Nucleus accumbens (tissue), 56 donors: ENCODE results near the gene PDCD1.
"Not testable (repeated sequence)": the region's sequence is repeated elsewhere in the genome, so short reads cannot be mapped to it uniquely, and the experiment has no call there.

Experiments
- DNase-seq, 56 donors: peaks; one replicate each; lab custom pipeline; 2025; lab: John Stamatoyannopoulos, UW

PDCD1 gene

DNA sequence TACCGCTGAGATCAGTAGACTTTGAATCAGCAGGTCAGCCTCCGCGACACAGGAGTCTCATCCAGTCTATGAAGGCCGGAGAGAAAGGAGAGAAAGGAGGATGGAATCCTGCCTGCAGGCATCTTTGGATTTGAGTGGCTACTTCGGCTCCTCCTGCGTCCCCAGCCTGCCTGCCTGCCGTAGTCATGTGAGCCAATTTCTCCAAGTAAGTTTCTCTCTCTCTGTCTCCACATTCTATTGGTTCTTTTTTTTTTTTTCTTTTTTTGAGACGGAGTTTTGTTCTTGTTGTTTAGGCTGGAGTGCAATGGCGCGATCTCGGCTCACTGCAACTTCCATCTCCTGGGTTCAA, 16.7 kb downstream of the PDCD1 start:
- no peak for DNase-seq

DNA sequence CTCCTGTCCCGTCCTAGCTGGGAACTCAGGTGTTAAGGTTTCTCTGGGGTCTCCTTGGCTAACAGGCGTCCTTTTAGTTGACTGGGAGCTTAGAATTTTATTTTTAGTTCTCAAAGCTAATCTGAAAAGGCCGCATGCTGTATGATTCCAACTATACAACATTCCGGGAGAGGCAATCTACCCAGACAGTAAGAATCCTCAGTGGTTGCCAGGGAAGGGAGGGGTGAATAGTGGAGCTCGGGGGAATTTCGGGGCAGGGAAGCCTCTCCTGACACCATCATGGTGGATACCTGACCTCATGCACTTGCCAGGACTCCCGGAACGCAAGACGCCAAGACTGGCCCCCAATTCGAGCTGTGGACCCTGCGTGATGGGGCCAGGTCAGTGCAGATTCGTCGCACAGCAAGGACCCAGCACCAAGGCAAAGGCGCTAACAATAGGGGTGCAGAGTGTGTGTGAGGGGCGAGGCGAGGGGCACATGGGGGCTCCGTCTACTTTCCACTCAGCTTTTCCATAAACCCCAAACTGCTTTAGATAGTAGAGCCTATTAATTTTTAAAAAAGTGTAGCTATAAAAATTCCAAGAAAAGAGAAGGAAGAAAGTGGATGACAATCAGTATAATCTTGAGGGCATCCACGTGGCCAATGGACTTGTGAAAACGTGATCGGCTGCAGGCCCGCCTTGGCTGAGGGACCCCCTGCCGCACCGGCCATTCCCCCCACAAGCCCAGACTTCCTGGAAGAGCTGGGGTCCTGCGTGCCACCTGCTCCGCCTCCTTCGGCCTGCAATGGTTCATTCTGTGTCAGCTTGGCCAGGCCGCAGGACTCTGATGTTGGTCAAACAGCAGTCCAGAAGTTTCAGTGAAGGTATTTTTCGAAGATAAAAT, 17.3 kb downstream of the PDCD1 start:
- DNase-seq = no peak

DNA sequence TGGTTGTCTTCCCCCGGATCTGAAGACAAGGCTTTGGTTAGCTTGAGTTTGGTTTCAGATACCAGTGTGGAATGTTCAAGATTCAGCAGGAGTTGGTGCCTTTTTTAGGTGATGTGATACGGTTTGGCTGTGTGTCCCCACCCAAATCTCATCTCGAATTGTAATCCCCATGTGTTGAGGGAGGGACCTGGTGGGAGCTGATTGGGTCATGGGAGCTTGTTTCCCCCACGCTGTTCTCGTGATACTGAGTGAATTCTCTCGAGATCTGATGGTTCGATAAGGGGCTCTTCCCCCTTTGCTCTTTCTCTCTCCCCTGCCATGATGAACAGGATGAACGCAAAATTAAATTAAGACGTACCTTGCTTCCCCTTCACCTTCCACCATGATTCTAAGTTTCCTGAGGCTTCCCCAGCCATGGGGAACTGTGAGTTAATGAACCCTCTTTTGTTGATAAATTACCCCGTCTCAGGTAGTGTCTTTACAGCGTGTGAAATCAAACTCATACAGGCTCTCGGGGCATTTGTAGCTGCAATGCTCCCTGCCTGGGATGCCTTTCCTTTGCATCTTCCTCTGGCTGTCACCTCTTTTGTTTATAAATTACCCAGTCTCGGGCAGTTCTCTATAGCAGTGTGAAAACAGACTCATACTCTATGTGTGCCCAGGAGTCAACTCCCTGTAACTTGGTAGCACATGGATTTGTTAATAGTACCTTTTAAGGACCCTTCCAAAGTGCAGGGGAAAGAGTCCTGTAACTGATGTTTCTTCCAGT, 21.3 kb downstream of the PDCD1 start:
- DNase-seq = no peak

DNA sequence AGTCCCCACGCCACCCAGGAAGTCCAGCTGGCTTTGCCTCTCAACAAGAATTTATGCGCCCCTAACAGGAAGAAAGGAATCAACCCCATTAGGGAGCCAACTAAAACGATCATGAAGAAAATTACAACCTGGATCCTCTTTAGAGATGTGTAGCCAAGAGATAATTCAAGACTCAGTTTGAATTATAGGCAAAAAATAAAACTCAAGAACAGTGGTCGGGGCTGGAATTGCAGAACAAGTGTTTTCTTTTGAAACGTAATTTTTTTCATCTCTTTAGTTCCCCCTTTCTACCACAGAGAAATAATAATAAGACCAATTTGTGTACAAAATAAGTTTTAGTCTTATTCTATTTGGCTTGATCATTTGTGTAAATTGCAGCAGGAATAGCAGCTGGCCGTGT, 22.4 kb downstream of the PDCD1 start:
- DNase-seq = no peak

DNA sequence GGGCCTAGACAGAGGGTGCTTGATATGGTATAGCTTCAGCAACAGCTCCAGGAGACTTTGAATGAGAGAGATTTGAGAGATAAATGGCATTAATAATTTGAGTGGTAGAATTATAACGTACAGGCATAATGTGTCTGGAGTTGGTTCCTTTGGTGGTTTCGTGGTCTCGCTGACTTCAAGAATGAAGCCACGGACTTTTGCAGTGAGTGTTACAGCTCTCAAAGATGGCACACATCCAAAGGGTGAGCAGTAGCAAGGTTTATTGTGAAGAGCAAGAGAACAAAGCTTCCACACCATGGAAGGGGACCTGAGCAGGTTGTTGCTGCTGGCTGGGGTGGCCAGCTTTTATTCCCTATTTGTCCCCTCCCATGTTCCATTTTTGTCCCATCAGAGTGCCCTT, 23.1 kb downstream of the PDCD1 start:
- DNase-seq = no peak

DNA sequence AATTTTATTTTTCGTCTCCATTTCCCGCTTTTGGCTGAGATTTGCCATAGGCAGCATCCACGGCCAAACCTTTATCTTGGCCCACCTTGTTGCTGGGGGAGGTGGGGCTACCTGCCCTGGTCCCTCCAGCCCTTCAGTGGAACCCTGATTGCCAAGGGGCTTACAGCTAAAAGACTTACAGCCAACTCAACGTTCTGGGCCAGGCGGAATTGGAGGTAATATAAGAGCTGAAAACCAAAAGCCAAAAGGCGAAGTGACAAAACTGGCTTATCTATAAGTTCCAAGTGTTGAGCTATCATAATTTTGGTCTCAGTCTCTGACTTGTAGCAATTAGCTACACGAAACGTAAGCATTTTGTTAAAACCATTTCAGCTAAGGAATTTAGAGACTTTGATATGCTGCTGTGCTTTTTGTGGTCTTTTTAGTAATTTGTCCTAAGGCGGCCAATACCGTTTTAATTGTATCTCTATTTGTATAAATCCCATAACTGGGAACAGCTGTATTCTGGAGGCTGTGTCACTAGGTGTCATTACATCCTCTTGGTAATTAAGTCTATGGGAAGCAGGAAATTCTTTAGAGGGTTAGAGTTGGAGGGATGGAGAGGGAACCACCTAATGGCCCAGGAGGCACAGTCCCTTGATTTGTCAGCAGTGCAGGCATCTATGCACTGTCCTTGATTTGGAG, 24.0 kb downstream of the PDCD1 start:
- no peak for DNase-seq

DNA sequence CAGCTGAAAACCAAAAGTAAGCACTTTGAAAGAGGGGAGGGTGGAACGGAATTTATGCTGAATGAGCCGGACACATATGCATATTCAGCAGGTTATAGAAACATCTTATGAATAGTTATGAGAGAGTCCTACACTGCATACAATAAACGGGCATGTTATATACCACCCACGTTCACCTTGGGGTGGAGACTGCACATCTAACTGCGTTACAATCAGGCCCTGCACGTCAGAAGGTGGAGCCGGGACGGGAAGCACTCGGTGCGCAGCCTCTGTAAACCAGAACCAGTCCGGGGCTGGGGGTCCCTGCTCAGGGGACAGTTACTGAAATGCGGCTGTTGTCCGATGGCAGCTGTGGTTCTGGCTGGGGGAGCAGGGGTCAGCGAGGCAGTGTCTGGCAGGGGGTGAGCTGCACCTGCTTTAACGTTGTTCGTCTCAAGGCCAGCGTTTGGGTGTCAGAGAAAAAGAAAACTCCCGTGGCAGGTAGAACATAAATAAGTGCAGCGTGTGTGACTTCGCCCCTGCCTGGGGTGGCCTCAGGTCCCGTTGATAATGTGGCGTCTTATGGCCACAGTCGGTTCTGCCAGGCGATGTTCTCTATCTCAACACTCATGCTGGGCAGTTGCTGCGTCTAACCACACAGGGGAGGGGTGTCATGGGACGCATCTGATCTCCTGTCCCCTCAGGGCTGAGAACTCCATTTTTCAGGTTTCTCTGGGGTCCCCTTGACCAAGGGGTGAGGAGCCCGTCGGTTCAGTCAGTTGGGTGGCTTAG, 24.8 kb downstream of the PDCD1 start:
- not testable (repeated sequence) for DNase-seq

DNA sequence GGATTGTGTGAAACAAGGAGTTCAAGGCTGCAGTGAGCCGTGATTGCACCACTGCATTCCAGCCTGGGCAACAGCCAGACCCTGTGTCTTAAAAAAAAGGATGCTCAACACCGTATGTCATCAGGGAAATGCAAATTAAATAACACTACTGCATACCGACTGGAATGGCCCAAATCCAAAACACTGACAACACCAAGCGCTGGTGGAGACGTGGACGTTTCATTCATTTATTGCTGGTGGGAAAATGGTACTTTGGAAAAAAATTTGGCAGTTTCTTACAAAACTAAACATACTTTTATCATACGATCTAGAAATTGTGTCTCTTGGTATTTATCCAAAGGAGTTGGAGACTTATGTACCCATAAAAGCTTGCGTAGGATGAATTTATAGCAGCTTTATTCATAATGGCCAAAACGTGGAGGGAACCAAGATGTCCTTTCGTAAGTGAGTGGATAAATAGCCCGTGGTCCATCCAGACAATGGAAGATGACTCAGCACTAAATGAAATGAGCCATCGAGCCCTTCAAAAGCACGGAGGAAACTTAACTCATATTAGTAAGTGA, 25.5 kb downstream of the PDCD1 start:
- DNase-seq = no peak

DNA sequence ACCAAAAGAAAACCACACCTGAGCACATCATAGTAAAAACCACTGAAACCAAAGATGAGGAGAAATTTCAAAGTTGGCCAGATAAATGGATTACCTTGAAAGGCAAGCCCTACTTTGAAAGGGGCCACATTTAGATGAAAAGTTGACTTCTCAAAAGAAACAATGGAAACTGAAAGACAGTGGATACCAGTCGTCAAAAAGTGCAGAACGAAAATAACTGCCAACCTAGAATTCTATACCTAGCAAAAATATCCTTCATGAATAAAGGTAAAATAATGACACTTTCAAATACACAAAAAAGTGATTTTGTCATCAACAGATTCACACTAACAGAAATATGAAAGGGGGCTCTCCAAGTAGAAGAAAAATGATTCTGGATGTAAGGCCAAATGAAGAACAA, 31.3 kb downstream of the PDCD1 start:
- DNase-seq = no peak

DNA sequence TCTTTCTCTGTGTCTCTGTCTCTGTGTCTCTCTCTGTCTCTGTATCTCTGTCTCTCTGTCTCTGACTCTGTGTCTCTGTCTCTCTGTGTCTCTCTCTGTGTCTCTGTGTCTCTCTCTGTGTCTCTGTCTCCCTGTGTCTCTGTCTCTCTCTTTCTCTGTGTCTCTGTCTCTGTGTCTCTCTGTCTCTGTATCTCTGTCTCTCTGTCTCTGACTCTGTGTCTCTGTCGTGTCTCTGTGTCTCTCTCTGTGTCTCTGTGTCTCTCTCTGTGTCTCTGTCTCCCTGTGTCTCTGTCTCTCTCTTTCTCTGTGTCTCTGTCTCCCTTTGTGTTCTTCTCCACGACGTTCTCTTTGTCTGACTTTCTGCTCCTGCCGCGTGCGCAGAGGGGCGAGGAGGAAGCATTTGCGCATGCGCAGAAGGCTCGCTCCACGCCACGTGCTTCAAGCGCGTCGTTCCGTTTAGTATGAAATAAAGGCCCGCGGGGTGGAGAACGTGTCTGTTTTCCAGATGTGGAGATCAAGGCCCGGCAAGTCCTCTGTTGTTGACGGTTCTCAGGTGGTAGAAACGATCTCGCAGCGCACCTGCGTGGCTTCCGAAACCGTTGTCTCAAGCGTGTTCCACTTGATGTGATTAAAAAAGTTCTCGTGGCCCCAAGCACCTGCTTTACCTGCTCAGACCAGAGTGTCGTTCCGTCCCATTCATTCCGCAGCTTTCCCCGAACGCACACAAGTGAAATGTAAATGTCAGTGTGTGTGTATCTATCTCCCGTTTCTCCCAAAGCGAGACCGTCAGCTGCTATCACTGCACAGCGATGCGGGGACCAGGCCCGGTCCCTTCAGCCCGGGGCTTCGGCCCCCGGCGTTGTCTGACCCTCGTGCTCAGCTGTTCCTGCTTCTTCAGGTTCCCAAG, 34.9 kb downstream of the PDCD1 start:
- DNase-seq = not testable (repeated sequence)

DNA sequence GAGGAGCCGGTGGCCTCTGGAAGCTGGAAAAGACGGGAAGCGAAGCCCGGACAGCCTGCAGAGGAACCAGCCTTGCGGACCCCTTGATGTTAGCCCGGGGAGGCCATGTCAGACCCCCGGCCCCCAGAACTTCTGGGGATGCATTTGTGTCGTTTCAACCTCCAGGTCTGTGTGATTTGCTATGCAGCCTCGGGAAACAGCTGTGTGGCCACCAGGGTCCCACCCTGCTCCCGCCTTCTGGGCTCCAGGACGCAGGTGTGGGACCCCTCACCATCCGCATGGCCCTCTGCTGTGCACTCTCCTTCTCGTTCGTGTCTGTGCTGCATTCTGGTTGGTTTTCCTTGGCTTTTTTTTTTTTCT, 36.5 kb downstream of the PDCD1 start:
- DNase-seq = no peak

DNA sequence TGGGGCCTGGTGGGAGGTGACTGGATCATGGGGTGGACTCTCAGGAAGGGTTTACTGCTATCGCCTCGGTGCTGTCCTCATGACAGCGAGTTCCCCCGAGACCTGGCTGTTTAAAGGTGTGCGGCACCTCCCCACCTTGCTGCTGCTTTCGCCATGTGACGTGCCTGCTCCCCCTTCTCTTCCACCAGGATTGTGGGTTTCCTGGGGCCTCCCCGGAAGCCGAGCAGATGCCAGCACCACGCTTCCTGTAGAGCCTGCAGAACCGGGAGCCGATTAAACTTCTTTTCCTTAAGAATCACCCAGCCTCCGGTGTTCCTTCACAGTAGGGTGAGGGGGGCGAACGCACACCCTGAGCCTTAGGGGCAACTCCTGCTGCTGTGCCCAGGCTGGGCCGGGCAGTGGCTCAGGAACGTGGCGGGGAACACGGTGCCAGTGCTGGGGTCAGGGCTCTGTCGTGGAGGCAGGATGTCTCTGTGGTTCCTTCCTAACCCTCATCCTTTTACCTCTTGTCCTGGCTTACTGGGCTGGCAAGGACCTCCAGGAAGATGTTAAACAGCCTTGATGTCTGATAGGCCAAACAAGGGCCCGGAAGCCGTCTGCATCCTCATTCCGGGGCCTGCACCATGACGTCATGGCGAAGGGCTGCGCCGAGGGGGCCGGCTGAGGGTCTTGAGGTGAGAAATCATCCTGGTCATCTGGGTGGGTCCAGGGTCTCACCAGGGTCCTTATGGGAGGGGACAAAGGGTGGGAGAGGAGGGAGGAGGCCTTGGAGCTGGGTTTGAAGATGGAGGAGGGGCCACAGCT, 37.0 kb downstream of the PDCD1 start:
- no peak for DNase-seq

DNA sequence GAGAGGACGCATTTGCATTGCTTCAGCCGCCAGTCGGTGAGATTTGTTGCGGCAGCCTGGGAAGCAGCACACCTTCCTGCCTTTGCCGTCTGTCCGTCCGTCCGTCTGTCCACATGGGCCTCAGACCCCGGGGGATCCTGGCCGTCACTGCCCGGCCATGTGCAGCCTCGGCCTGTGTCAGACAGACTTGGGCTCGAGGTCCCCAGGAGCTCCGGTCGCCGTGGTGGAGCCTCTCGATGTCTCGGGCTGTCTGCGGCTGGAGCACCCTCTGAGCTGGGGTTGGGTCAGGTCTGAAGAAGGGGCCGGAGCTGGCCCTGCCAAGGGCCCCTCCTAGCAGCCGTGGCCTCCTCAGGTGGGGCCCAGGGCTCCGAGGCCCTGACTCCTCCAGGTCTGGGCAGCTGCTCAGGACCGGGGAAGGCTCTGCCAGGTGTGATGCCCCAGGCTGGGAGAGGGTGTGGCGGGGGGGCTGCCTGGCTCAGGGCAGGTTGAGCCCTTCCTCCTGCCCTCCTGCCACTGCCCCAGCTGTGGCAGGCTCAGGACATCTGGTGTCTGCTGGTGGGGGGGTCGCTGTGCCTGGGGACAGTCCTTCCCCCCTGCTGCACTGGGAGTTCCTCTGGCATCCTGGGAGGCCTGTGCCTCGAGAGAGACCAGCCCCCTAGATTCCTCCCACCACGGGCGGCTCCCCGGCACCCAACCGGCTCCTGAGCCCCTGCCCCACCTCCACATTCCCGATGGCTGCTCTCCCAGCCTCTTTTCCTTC, 37.9 kb downstream of the PDCD1 start:
- DNase-seq = no peak

DNA sequence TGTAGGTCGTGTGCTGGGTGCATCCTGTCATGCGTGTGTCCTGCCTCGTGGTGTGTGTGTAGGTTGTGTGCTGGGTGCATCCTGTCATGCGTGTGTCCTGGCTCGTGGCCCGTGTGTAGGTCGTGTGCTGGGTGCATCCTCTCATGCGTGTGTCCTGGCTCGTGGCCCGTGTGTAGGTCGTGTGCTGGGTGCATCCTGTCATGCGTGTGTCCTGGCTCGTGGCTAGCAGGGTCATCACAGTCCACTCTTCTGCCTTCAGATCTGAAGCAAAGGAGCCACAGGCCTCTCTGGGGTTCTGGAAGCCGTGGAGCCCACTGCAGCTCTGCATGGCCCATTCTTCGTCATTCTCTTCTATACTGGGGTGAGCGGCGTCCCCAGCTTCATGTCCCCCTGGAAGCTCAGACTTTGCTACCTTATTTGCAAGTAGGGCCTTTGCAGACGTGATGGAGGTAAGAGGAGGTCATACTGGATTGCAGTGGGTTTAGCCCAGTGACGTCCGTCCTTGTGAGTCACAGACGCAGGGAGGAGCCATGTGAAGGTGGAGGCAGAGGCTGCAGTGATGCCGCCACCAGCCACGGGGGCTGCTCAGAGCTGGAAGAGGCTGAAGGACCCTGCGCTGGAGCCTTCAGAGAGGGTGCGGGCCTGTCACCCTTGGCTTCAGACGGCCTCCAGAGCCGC, 38.6 kb downstream of the PDCD1 start:
- DNase-seq = not testable (repeated sequence)

DNA sequence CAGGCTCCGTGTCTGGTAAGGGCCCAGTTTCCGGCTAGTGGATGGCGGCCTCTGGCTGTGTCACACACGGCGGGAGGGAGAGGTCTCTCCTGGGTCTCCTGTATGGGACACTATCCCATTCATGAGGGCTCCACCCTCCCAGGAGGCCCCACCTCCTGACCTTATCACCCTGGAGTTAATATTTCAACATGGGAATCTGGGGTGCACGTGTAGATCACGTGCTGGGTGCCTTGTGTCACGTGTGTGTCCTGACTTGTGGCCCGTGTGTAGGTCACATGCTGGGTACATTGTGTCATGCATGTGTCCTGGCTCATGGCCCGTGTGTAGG, 39.8 kb downstream of the PDCD1 start:
- no peak for DNase-seq

DNA sequence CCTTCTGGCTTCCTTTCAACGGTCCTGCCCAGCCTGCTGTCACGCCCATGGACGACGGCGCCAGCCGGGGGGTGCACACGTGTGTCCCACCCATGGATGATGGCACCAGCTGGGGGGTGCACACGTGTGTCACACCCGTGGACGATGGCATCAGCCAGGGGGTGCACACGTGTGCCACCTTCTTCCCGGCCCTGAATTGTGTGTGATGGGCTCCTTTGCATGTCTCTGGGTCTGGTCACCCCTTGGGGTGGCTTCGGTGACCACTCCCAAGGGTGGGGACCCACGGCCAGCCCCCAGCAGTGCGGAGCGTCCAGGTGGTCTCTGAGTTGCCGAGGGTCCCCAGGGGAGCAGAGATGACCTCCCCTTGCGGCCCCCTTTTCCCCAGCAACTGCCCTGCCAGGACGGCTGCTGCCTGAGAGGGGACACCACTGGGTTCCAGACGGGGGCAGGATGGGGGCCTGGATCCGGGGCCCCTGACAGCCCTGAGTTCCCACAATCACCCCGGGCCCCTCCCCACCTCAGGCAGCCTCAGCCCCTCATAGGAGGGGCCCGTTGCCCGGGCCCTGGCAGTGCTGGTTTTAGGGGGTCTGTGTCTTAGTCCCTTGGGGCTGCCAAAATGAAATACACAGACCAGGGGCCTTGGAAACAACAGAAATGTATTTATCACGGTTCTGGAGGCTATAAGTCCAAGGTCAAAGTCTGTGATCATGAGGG, 40.3 kb downstream of the PDCD1 start:
- DNase-seq = no peak

DNA sequence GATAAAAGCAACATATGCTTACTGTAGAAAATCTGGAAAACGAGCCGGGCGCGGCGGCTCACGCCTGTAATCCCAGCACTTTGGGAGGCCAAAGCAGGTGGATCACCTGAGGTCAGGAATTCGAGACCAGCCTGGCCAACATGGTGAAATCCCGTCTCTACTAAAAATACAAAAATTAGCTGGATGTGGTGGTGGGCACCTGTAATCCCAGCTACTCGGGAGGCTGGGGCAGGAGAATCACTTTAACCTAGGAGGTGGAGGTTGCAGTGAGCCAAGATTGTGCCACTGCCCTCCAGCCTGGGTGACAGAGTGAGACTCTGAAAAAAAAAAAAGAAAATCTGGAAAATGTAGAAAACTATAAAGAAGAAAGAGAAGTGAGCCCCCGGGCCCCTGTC, 40.9 kb downstream of the PDCD1 start:
- DNase-seq = not testable (repeated sequence)
